ENCODE data around the gene ABCA3.

DNA sequence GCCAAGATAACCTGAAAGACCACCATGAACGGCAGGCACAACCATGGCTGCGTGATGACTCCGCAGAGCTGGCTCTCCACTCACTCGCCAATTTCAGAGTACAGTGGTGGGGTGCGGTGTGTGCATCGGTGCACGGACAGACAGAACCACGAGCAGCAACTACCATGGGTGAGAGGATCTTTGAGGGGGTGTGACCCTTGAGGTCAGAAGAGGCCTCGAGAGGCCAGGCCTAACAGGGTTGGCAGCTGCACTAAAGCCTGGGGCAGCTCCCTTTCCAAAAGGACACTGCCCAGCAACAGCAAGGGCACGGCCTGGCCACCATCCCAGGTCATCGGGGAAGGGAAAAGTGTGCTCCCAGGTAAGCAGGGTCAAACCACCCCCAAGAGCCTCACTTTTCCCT is 87.2 kb downstream of the ABCA3 start:
- TF ChIP-seq, protein P1, sequence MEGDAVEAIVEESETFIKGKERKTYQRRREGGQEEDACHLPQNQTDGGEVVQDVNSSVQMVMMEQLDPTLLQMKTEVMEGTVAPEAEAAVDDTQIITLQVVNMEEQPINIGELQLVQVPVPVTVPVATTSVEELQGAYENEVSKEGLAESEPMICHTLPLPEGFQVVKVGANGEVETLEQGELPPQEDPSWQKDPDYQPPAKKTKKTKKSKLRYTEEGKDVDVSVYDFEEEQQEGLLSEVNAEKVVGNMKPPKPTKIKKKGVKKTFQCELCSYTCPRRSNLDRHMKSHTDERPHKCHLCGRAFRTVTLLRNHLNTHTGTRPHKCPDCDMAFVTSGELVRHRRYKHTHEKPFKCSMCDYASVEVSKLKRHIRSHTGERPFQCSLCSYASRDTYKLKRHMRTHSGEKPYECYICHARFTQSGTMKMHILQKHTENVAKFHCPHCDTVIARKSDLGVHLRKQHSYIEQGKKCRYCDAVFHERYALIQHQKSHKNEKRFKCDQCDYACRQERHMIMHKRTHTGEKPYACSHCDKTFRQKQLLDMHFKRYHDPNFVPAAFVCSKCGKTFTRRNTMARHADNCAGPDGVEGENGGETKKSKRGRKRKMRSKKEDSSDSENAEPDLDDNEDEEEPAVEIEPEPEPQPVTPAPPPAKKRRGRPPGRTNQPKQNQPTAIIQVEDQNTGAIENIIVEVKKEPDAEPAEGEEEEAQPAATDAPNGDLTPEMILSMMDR (IDR thresholded peaks at IDR 0.05), result no peak
- TF ChIP-seq ZFX (IDR thresholded peaks at IDR 0.05; ENCODE audit: borderline replicate concordance), result no peak
